Putamen (tissue), 1 donor: ENCODE measurements around the gene ZNF521.

ENCODE experiments used
- DNase-seq: peaks from one replicate; pipeline ENCODE4 v3.0.0-alpha.2; 2016; ENCODE audit warnings: low spot score

Gene ZNF521

DNA sequence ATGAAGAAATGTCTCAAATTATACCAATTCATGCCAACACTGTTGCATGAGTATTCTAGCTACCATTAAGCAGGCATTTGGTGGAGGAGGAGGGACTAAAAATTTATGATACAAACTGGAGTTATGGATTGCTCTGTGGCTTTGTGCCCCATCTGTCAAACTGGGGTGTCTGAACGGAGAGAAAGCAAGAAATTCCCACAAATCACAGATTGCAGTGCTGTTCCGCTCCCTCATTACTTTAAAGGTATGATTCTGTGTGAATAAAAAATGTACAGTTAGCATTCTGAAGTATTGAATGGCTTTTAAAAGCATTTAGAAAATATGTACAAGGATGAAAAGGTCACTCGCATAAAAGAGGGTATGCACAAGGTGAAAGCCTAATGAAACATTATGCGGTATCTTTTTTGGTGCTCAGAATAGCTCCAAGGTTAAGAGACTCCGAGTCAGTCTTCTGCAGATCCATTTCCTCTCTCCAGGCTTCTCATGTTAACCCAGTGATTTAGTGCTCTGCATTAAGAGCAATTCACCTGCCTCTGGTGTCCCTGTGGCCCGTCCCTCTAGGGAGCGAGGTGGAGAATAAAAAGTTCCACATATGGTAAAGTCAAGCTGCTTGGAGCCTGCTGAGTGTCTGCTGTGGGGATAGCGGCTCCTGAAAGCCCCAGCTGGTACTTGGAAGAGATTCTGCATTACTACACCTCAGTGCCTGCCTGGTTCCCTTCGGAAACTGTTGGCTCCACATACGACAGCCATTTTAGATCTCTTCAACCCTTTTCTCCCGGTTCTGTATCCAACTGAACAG, 184.2 kb downstream of the ZNF521 start:
- no peak for DNase-seq

DNA sequence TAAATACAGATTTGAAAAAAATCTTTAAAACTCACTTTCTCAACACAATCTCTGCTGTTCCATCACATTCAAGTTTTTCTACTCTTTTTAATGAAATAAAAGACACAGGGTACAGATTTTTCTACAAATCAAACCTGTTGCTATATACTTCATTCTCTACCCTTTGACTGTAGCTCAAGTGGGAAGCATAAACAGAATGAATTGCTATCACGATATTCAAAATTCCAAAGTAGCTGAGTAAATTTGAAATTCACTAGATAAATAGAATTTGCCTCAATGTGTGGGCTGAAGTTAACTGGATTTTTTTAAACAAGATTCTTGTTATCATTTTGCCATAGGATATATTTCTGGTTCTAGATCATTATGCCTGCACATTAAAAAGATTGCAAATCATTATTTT, 185.9 kb downstream of the ZNF521 start:
- no peak for DNase-seq

DNA sequence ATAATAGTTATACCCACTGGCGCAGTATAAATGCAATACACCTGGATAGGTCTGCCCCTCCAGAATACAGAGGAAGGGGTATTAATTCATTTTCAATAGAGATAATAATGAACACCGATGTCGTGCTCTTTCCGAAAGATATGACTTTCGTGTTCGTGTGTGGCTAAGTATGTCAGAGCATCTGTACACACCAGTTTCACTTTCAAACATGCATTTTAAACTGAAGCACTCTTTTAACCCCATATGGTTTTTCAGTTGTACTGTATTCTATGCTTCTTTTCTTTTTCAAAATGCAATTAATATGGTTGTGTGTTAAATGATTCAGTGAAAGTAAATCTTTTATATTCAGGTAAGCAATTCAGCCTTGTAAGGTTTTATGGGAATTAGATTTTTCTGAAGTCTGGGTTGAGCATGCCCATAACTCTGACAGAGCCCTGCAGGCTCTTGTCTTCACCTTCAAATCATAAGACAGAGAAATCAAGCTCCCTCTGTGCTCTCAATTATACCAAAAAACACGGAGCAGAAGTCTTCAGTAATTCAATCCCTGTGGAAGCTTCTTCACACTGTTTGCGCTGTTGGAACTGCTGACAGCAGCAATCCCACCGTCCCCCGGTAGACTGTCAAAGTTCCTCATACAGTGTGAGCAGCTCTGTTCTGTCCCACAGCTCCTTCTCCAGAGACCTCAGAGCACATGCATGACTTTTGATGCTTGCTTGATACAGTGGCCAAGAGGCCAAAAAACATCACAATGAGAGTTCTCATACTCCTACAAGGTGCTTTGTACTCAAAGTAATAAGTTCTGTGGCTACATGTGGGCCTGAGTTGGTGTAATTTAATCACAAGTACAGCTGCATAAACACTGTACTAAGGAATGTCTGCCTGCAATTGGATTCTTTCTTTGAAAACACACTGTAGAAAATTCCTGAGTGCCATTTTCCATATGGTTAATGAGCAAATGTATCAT, 186.8 kb downstream of the ZNF521 start:
- no peak for DNase-seq

DNA sequence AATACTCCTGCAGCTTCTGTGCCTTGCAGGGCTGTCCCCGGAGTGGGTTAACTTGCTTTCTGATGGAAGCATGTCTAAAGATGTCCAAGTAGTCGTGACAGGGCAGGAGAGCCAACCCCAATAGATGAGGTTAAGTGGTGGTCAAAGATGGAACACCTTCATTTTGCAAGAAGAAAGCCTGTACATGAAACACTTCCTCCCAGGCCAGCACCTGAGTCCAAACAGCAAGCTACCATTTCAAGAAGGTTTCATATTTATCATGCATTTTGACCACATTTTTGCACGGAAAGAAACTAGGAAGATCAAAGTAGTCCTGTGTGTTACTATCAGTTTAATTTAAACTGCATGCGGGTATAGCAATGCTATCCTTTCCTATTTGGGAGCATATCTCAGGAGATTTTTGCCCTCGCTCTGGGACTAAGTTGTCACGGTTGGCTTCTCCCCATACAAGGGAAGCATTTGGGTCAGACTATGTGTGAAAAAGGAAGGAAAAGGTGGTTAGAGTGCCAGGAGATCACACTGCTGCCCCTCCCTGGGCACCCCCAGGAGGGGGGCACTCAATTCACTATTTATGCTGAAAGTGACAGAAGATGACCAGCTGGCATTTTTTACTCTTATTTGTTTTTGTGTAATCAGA, 187.6 kb downstream of the ZNF521 start:
- DNase-seq, result no peak

DNA sequence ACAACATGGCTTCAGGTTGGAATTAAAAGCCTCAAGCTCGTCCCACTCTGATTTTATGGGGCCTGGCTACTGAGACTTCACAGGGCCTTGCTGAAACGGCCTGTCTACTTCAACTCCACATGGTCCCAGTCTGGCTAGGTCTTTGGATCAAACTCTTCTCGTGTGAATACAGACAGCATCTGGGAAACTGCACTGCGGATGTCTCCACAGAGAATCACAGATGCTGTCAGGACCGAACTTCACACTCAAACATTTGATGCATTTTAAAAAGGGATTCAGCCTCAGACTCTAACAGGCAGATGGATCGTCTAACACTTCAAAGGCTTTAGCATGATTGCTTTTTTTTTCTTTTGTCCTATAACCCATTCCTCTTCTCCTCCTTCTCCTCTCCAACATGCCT, 198.5 kb downstream of the ZNF521 start:
- DNase-seq, result no peak

DNA sequence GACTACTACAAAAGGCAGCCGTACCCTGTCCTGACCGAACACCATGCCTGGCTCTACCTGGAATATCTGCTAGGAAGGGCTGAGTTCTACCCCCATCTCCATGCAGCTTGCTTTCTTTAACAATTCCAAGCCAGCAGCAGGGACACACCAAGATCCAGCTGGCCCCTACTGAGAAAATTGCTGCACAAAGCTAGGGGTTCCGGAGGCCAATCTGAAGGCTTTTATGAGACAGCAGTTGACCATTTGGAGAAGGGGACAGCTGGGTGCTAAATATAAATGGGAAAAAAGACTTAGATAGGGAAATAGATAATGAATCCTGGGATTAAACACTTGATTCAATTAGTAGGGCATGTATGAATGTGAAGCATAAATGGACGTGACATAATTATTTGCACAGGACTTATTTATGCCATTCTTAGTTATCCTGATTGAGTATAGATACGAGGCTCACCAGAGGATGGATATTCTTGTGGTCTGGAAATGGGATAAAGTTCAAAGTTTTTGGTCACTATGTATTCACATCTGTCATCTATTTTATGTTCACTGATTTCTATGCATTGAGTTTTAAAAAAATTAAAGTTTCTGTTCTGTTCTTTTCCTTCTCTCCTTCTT, 204.0 kb downstream of the ZNF521 start:
- no peak for DNase-seq

DNA sequence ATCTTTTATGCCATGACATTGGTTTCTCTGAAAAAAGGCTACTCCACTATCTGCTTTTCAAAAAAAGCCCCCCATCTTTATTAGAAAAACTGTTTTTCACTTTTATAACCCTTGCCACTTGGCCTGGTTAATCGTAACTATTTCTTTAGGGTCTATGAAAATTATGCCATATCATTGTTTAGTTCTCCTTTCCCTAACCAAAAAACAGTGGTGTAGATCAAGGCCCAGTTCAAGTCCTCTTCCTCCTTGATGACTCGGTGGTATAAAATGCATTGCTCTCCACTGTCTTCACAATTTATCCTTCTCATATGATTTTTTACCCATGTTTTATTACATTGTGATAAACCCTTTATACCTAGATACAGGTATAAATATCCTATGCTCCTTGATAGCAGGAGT, 205.5 kb downstream of the ZNF521 start:
- no peak for DNase-seq

DNA sequence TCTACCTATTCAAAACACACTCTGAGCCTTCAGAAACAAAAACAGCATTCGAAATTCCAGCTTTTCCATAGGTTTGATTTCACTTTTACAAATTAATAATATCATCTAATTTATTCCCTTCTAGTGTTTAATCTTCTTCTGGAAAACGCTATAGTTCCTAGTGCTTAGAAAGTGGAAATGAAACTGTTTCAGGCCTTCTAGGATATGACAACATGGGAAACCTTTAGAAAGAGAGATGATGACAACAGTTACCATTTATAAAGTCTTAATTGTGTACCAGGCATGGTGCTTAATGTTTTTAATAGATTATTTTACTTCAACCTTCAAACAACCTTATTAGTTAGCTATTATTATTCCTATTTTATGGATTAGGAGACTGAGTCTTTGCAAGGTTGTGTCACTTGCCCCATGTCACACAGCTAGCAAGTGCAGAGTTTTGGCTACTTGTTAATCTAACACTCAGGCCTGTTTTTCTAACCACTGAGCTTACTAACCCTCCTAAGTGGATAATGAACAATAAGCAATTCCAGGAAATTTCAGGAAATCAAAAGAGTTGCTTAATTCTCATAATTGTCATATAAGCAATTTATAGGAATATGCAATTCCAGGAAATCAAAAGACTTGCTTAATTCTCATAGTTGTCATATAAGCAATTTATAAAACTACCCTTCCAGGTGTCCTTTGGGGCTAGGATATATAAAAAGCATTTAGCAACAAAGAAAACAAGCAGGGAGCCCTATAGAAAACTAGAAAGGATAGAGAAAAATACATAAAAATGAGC, 206.0 kb downstream of the ZNF521 start:
- no peak for DNase-seq

DNA sequence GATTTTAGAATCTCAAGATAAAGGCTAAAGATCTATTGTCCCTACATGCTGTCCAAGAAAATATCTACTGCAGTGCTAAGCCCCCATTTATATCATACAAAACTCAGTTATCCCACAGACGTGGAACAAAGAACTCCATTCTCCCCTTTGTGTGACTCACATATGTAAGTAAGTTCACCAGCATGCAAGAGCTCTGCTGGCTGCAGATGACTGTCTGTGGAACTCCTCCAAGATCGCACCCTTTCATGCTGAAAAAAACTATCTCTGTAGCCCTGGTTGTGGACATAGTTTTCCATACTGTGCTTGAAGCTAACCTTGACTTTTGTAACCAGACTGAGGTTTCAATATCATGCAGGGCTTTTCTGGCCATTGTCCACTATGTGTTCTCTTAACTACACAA, 207.1 kb downstream of the ZNF521 start:
- DNase-seq, result peak; percentile 16

DNA sequence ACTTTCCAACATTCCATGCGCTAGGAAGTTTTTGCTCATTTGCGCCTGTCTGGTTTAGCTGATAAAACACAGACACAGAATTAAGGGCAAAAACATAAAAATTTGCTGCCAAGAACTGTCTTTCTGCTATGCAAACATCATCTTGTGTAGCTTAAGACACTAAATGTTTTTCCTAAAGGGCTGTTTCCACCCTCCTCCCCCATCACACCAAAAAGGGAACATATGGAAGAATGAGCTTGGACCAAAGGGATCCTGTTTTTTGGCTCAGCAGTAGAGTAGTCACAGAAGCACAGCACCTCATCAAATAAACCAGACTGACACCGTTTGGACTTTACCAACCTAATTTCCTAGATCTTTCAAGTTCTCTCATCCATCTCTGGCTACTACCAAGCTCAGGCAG, 210.1 kb downstream of the ZNF521 start:
- DNase-seq, result no peak

DNA sequence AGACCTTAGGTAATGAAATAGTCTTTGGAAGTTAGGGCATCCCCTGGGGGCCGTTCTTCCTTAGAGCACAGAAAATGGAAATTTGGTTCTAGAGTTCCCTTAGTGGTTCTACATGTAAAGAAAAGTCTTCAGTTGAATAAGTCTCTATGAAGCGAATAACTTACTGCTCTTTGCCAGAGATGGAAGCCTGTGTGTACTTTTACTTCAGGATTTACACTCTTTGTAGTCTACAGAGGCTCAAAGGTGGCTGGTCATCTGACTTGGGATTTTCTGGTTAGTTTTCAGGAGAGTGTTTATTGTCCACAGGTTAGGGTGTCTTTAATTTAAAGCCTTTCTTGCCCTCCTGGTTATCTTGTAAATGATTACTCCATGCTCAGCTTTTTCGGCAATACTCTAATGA, 210.6 kb downstream of the ZNF521 start:
- DNase-seq, result no peak

DNA sequence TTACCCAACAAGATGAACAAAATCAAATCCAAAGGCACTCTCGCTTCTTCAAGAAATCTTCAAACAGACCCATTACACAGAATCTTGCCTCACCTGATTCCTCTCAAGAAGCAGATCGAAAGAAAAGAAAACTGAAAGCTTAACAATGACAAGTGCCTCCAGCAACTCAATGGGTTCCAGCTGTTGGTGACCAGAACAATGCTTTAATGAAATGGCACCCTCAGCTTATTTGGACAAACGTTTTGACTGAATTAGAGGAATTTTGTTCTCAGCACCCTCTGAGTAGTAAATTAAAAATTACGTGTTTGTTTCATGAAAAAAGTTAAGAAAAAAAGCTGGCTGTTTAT, 211.0 kb downstream of the ZNF521 start:
- no peak for DNase-seq

DNA sequence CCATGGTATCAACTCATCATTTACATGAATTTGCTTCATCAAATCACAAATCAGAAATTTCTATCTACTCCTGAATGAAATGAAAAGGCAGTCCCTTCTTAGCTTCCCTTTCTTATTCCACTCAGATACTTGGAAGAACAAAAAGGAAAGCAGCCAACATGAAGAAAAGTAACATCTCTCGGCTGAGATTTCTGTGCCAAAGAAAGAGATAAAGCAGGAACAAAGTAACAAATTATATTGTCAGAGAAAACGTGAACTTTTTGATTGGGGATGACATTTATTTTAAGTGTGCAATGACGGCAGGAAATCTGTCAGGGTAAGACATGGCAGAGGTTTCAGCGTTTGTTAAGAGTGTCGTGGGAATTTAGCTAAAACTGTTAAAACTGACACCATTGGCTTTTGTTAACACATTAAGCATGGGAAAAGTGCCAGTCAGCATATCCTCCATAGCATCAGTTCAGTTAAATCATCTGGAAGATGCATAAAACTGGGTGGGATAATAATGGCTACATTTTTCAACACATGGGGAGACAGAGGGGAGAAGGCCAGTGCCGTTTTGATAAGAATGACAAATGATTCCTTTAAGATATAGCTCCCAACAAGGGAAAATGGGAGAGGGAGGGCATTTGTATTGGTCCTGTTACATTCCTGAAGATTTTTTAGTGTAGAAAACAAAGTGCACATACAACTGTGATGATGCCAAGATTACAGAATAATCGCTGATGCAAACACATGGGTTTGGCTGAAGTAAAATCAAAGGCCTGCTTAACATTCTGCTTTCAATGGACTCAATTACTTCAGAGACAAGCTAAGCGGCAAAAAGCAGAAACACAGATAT, 211.6 kb downstream of the ZNF521 start:
- no peak for DNase-seq

DNA sequence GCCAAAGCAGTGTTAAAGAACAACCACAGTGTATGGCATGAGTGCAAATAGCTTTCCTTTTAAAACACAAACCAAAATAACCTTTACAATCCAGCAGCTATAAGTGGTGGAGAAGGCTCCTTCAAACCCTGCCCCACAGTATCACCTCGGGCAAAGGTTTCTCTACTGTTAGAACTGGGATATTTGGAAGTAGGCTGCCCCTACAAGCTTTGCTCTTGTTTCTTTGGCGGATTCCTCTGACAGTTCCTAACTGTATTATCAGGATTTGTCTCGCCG, 214.8 kb downstream of the ZNF521 start:
- no peak for DNase-seq

DNA sequence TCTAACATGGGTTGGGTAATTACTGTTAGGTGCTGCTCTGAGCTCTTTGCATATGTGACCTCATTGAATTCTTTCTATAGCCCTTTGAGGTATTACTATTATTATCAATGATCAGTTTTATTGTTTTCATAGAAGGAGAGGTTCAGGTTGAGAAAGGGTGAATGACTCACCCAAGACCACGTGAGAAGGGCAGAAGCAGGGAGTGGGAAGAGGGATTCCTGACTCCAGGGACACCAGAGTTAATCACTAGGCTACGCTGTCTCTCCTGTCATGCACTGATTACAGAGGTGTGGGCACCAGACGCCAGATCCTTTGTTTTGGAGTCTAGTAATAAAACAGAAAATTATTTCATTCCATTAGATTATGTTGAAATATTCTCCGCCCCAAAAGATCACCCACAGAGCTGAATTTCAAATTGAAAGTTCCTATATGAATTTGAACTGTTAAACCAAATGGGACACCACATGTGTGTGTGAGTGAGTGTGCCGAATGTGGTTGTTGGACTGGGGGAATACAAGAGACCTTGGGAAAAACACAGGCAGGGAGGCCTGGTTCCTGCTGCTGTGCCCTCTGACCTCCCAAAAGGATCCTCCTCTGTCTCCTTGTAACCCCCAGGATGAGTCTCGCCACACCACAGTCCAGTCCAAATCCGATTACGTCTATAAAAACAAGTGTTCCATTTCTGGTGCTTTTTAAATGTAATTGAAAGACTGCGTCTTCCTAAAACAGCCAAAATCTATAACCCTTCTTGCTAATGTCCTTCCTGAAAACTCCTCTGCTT, 215.4 kb downstream of the ZNF521 start:
- no peak for DNase-seq

DNA sequence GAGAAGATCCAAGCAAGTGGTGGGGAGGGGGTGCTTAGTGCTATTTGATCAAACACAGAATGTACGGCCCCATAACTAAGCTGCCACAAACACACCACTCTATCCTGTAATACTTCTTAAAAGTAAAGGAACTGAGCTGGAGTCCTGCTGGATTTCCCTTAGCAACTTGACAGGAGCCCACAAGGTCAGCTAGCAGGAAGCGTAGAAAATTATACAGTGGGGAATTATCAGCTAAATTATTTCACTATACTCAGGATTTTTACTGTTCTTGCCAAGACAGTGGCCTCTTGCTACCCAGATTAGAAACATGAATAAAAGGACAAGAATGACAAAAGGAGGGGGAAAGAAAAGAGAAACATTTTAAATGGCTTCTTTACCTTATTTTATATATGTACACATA, 217.1 kb downstream of the ZNF521 start:
- no peak for DNase-seq

DNA sequence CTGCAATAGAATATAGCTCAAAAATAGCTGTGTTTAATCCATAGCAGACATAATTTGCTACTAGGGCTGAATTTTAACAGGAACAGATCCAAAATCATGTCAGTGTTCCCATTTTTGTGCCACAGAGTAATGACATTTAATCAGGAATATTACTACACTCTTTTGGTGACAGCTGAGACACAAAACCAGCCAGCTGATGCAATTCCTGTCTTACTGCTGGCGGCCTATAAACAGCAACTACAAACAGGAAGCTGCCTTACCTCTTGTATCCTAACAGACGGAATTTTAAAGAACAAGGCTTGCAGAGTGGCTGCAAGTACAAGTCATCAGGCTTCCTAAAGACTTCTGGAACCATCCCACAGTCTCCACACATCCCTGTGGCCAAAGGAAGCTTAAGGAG, 218.1 kb downstream of the ZNF521 start:
- DNase-seq, result no peak

DNA sequence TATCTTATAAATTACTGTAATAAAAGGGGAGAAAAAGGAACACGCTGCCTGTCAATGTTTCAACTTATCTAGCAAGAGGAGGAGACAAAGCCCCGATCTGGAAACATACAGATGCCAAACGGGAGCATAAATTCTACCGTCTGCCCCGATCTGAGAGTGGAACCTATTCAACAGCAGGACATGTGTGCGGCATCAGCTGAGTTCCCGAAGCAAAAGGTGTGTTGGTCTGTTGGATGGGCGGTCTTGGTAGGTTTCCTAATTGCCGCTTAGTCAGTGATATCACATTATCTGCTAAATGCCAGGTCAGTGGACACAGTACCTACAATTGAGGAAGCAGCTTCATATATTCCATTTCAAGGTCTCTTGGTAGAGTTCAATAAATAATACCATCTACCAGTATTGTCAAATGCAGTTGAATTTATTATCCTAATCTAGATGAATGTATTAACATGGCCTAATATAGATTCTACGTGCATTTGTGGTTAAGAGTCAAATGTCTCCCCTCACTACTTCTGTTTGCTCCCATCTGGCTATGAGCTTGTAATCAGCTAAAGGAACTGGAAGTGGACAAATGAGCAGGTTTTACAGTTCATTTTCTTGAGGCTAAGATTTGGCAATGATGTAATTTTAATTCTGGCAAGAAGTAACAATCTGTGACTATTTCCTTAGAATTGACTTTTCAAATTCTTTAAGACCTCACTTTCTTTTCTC, 219.0 kb downstream of the ZNF521 start:
- DNase-seq, result no peak

DNA sequence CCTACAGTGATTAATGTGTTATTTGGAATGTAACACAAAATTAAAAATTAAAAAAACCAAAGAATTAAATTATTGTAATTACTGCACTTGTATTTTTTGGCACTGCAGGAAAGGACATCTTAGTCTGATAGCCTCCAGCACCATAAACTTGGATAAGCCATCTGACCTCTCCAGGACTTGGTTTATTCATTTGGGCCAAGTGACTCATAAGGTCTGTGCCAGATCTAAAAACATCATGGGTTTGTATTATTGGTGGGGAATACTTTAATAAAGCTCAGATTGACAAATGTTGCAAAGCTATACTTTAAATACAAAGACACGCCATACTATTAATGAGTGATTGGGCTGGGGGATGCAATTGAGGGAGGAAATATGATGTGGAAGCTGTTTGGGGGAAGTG, 225.2 kb downstream of the ZNF521 start:
- no peak for DNase-seq

DNA sequence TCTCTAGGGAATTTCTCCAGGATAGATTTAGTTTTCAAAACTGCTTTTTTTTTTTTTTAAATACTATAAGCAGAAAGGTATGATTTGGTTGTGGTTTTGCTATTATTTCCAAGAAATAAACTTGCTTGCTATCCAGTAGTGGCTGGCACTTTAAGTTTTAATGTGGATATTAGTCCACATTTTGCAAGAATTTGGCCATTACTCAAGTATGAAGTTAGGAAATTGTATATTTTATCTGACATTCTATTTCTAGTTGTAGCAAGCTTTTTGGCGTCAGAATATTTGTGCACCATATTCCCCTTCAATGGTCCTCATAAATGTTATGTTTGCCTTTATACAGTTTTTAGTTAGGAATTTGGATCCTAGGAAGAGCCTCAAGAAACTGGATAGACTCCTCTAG, 226.3 kb downstream of the ZNF521 start:
- no peak for DNase-seq
